BE2C (cell line): Measurements from ENCODE around the gene OR10W1.

Source experiments
- DNase-seq: peaks from one replicate; pipeline ENCODE4 v3.0.0-alpha.2; 2020
- H3K27me3 ChIP-seq: fragments of 250-450 bp; sonication (Bioruptor Pico); 2 replicates; pipeline ENCODE4 v1.5.1; 2020; ENCODE audit warnings: mild to moderate bottlenecking
- H3K36me3 ChIP-seq: fragments of 250-450 bp; sonication (Bioruptor Pico); 2 replicates; pipeline ENCODE4 v1.5.1; 2020; ENCODE audit warnings: mild to moderate bottlenecking
- H3K4me1 ChIP-seq: fragments of 250-450 bp; sonication (Bioruptor Pico); 2 replicates; pipeline ENCODE4 v1.5.1; 2020
- H3K4me3 ChIP-seq: 2 replicates; pipeline ENCODE4 v1.5.1; 2011; ENCODE audit warnings: low read depth, low read length
- H3K9me3 ChIP-seq: fragments of 250-450 bp; sonication (Bioruptor Pico); 2 replicates; pipeline ENCODE4 v1.5.1; 2020
- TF ChIP-seq, protein P1 (sequence below): IDR thresholded peaks from 2 replicates; pipeline ENCODE4 v1.5.1; 2012; ENCODE audit warnings: mild to moderate bottlenecking, low read depth, low read length

OR10W1 gene

DNA sequence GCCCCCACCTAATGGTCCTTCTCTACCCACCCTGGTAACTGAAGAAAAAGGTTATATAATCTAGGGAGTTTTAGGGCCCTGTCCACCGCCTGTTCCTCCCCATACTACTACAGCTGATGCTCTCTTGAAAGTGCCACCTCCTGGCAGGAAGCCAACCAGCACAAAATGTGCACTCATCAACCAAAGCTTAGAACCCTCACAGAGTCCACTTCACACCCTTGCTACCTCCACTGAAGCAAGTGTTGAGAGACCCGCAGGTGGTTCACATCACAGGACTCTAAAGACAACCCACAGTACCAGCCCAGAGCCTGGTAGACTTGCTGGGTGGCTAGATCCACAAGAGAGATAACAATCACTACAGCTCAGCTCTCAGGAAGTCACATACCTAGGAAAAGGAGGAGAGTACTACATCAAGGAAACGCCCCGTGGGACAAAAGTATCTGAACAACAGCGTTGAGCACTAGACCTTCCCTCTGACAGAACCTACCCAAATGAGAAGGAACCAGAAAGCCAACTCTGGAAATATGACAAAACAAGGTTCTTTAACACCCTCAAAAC lies 17.5 kb upstream of the OR10W1 start:
- DNase-seq = no peak
- TF ChIP-seq, protein P1, sequence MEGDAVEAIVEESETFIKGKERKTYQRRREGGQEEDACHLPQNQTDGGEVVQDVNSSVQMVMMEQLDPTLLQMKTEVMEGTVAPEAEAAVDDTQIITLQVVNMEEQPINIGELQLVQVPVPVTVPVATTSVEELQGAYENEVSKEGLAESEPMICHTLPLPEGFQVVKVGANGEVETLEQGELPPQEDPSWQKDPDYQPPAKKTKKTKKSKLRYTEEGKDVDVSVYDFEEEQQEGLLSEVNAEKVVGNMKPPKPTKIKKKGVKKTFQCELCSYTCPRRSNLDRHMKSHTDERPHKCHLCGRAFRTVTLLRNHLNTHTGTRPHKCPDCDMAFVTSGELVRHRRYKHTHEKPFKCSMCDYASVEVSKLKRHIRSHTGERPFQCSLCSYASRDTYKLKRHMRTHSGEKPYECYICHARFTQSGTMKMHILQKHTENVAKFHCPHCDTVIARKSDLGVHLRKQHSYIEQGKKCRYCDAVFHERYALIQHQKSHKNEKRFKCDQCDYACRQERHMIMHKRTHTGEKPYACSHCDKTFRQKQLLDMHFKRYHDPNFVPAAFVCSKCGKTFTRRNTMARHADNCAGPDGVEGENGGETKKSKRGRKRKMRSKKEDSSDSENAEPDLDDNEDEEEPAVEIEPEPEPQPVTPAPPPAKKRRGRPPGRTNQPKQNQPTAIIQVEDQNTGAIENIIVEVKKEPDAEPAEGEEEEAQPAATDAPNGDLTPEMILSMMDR = no peak
- Histone ChIP-seq H3K27me3 (no peaks in the 10 kb centered on the region), H3K4me3 (no peak overlapping the region), H3K4me1 (no peaks in the 10 kb centered on the region), H3K9me3 (no peaks in the 10 kb centered on the region), H3K36me3 (no peaks in the 10 kb centered on the region)

DNA sequence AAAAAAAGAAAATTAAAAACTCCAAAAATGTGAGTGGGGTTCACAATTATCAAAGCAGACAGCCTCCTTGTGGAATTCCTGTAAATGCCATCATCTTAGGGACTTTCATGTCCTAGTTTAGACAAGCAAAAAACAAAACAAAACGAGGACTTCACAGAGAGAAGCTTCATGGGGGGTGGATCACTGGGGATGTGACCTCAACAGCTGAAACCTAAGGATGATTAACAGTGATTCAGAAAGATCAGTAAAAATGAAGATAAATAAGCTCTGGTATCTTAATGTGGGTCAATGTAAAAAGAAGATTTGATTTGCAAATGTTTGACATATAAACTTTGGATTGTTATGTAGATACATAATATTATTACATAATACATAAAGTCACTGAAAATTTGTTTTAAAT lies 8.1 kb upstream of the OR10W1 start:
- no peaks in the 10 kb centered on the region for H3K4me1 ChIP-seq
- no peak overlapping the region for H3K4me3 ChIP-seq
- TF ChIP-seq, protein P1 = no peak
- H3K36me3 ChIP-seq = no peaks in the 10 kb centered on the region
- DNase-seq = no peak
- H3K27me3 ChIP-seq = no peaks in the 10 kb centered on the region
- no peaks in the 10 kb centered on the region for H3K9me3 ChIP-seq

DNA sequence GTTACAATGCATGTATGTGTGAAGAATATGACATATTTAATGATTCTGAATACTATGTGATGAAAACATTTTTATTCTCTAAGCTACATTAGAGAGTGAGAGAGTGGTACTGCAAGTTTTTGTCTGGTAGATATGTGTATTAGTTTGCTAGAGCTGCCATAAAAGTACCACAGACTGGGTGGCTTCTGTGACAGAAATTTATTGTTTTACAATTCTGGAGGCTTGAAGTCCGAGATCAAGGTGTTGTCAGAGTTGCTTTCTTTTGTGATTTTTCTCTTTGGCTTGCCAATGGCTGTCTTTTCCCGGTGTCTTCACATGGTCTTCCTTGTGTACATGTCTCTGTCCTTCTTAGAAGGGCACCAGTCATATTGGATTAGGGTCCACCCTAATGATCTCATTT lies 6.9 kb upstream of the OR10W1 start:
- Histone ChIP-seq H3K4me1 (no peaks in the 10 kb centered on the region), H3K27me3 (no peaks in the 10 kb centered on the region), H3K9me3 (no peaks in the 10 kb centered on the region), H3K36me3 (no peaks in the 10 kb centered on the region), H3K4me3 (no peak overlapping the region)
- no peak for DNase-seq
- TF ChIP-seq, protein P1 = no peak

DNA sequence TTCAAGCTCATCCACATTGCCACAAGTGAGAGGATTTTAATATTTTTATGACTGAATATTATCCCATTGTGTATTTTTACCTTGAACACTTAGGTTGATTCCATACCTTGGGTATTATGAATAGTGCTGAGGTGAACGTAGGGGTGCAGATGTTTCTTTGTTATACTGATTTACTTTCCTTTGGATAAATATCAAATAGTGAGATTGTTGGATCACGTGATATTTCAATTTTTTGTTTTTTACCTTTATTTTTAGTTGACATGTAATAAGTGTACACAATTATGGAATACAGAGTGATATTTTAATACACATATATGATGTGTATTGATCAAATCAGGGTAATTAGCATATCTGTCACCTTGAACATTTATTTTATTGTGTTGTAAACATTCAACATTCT lies 8.1 kb downstream of the OR10W1 start:
- TF ChIP-seq, protein P1 = no peak
- no peak for DNase-seq
- Histone ChIP-seq H3K27me3 (no peaks in the 10 kb centered on the region), H3K9me3 (no peaks in the 10 kb centered on the region), H3K36me3 (no peaks in the 10 kb centered on the region), H3K4me3 (no peak overlapping the region), H3K4me1 (no peaks in the 10 kb centered on the region)

DNA sequence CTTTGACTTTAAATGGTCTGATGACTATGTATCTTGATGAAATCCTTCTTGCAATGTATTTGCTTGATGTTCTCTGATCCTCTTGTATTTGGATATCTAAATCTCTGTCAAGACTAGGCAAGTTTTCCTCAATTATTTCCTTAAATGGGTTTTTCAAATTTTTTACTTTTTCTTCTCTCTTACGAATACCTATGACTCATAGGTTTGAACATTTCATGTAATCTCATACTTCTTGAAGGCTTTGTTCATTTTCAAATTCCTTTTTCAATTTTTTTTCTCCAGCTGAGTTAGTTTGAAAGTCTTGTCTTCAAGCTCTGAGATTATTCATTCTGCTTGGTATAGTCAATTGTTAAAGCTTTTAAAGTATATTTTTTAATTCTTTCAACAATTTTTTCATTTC lies 13.1 kb downstream of the OR10W1 start:
- no peaks in the 10 kb centered on the region for H3K27me3 ChIP-seq
- H3K4me1 ChIP-seq = no peaks in the 10 kb centered on the region
- no peak overlapping the region for H3K4me3 ChIP-seq
- H3K36me3 ChIP-seq = no peaks in the 10 kb centered on the region
- no peak for DNase-seq
- TF ChIP-seq, protein P1 = no peak
- H3K9me3 ChIP-seq = no peaks in the 10 kb centered on the region

DNA sequence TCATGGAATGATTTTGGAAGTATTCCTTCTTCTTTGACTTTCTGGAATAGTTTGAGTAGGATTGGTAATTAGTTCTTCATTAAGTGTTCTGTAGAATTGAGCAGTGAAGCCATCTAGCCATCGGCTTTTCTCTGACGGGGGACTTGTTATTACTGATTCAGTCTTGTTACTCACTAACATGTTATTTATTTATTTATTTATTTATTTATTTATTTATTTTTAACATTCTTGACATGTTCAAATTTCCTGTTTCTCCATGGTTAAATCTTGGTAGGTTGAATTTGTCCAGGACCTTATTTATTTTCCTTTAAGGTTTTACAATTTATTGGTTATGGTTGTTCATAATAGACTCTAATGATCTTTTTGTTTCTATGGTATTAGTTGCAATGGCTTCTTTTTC lies 24.1 kb downstream of the OR10W1 start:
- TF ChIP-seq, protein P1 = no peak
- no peaks in the 10 kb centered on the region for H3K36me3 ChIP-seq

More for the DNA sequence above, 24.1 kb downstream of the OR10W1 start:
- DNase-seq = no peak
- Histone ChIP-seq H3K27me3 (no peaks in the 10 kb centered on the region), H3K9me3 (no peaks in the 10 kb centered on the region), H3K4me3 (no peak overlapping the region), H3K4me1 (no peaks in the 10 kb centered on the region)
